Measurements from ENCODE around the gene PRRC2A.

Gene PRRC2A

GRCh38 chr6:31659649-31660380, 39.3 kb downstream of the PRRC2A start:
- Histone ChIP-seq H3K4me3 (peak overlapping the region; percentile 97), H3K27ac (peak overlapping the region; percentile 90 to 95)
- no peak for TF ChIP-seq CTCF (IDR thresholded peaks at IDR 0.05)
- no peak for DNase-seq (ENCODE audit: low spot score)

DNA sequence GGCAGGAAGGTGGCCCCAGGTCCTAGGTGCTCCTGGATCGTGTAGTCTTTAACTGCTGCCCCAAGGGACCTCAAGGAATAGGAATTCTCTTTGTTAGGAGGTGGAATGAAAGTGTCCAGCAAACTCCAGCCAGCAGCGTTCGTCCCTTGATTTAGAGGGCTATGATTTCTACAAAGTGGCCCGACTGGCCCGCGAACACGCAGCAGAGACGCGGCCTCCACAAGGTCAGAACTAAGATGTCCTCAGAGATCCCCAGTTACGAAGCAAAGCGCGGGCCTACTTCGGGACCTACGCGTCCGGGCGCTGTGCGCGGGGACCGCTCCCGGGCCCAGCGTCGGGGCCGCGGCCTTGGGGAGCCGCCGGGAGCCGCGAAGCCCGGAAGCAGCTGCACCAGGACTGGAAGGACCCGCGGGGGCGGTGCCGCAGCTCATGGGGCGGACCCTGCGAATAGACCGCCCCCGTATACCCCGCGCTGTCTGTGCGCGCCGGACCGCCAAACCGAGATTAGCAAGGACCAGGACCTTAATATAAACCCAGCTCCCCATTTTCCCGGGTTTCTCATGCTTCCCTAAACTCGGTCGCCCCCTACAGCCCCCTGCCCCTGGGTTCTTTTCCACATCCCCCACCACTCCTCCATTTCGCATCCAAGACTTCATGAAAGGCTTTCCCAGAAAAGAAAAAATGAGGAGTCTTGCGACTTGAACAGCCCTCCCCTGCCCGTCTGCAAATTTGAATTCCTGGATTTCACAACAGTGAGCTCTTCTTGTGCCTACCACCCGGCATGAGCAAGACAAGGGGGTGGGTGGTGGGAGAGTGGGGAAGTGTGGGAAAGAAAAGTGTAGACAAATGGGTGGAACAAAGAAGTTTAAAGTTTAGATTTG, 40.1 kb downstream of the PRRC2A start, which contains the start of gene C6orf47:
Gene C6orf47, minus strand, starts transcription at position 398 of the 881 bp plus-strand sequence. CDS start 831 bp downstream, outside the sequence.
- Histone ChIP-seq H3K4me3 (peak within 1 kb of the TSS; percentile 97), H3K27ac (peak within 1 kb of the TSS; percentile 90 to 95)
- DNase-seq (ENCODE audit: low spot score) = peak; percentile 89
- TF ChIP-seq CTCF (IDR thresholded peaks at IDR 0.05) = no peak

GRCh38 chr6:31661262-31662123, 41.0 kb downstream of the PRRC2A start:
- no peak for TF ChIP-seq CTCF (IDR thresholded peaks at IDR 0.05)
- Histone ChIP-seq H3K27ac (peak overlapping the region; percentile 90 to 95), H3K4me3 (peak overlapping the region; percentile 97)
- no peak for DNase-seq (ENCODE audit: low spot score)

GRCh38 chr6:31662124-31662723, 41.7 kb downstream of the PRRC2A start:
- peak overlapping the region in 1 of 2 donors; percentile 34 for H3K27ac ChIP-seq

DNA sequence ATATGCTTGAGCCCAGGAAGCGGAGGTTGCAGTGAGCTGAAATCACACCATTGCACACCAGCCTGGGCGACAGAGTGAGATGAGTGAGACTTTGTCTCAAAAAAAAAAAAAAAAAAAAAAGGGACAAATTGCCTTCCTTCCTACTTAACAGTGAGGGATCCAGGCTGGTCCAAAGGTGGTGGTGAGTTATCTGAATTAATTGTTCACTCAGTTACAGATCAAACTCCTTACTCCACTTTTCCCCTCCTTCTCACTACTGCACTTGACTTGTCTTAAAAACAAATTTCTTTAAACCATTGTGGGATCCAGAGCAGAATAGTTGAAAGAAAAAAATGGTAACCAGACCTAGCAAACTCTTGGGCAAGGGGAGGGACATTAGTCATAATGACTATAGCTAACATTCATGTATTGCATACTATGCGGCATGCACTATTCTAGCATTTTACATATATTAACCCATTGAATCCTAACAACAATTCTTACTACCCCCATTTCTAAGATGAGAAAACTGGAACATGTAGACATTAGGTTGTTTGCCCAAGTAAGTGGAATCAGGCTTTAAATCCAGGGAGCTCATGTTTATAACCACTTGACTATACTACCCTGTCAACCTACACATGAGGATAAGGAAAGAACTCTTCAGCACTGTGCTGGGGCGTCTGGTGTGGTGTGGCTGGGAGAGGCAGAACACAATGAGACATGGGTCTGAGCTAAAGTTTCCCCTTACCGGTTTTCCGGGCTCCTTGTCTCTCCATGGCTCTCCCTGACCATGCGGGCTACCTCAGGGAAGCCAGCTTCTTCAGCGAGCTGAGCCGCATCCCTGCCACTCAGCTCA, 42.8 kb downstream of the PRRC2A start:
- TF ChIP-seq CTCF (IDR thresholded peaks at IDR 0.05) = no peak
- Histone ChIP-seq H3K27ac (peak overlapping the region; percentile 88 to 96), H3K4me3 (peak overlapping the region; percentile 82)
- DNase-seq (ENCODE audit: low spot score) = no peak

More at GRCh38 chr6:31662124-31662723, 41.7 kb downstream of the PRRC2A start:
- no peak for TF ChIP-seq CTCF (IDR thresholded peaks at IDR 0.05)
- no peak overlapping the region for H3K4me3 ChIP-seq
- DNase-seq (ENCODE audit: low spot score) = no peak
